ENCODE measurements around the gene THNSL1.
A peak's percentile ranks its signal among the peaks of the same experiment; 100 is the strongest.
"Not testable (repeated sequence)": the region's sequence is repeated elsewhere in the genome, so short reads cannot be mapped to it uniquely, and the experiment has no call there.

The THNSL1 gene, protein sequence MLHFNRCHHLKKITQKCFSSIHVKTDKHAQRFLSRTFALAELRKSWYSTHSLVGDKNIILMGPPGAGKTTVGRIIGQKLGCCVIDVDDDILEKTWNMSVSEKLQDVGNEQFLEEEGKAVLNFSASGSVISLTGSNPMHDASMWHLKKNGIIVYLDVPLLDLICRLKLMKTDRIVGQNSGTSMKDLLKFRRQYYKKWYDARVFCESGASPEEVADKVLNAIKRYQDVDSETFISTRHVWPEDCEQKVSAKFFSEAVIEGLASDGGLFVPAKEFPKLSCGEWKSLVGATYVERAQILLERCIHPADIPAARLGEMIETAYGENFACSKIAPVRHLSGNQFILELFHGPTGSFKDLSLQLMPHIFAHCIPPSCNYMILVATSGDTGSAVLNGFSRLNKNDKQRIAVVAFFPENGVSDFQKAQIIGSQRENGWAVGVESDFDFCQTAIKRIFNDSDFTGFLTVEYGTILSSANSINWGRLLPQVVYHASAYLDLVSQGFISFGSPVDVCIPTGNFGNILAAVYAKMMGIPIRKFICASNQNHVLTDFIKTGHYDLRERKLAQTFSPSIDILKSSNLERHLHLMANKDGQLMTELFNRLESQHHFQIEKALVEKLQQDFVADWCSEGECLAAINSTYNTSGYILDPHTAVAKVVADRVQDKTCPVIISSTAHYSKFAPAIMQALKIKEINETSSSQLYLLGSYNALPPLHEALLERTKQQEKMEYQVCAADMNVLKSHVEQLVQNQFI

GRCh38 chr10:25016376-25017153 is at the start of gene THNSL1:
Gene THNSL1 (plus strand): TSS chr10:25016612. CDS start chr10:25023224, 6,612 bp downstream.
- DNase-seq (ENCODE audit: low spot score), result peak; percentile 95

- no peak for DNase-seq (ENCODE audit: low spot score)
These were observed 49.4 kb upstream of the THNSL1 start for GRCh38 chr10:24966962-24967481.

GRCh38 chr10:24968349-24968748 is 48.1 kb upstream of the THNSL1 start:
- no peak for DNase-seq (ENCODE audit: low spot score)

DNA sequence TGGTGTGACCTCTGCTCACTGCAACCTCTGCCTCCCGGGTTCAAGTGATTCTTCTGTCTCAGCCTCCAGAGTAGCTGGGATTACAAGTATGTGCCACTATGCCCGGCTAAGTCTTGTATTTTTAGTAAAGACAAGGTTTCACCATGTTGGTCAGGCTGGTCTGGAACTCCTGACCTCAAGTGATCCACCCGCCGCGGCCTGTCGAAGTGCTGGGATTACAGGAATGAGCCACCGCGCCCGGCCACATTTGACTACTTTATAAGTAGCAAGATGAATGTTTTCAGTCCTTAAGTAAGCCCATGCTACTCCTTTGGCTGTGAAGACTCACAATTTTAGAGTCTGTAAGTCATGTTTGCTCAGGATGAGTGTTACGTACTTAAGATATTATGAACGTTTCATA is 47.5 kb upstream of the THNSL1 start:
- DNase-seq (ENCODE audit: low spot score), result not testable (repeated sequence)

GRCh38 chr10:24969841-24970281 is 46.6 kb upstream of the THNSL1 start:
- DNase-seq (ENCODE audit: low spot score), result no peak

DNA sequence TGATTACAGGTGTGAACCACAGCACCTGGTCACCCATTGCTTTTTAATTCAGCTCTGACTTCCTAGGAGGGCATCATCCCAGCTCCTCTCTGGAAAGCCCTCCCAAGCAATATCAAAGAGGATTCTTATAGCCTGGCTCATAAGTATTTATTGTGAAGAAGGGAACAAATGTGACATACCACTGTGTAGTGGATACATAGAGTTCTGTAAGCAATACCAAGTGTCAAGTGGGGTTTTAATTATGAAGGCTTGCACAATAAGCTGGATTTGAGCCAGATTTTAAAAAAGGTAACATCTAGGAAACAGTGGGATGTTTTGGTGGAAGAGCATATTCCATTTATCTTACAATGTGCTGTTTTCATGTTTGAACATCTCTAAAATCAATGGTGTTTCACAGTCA is 45.0 kb upstream of the THNSL1 start:
- DNase-seq (ENCODE audit: low spot score), result no peak

GRCh38 chr10:24973163-24973562 is 43.2 kb upstream of the THNSL1 start:
- DNase-seq (ENCODE audit: low spot score), result no peak

DNA sequence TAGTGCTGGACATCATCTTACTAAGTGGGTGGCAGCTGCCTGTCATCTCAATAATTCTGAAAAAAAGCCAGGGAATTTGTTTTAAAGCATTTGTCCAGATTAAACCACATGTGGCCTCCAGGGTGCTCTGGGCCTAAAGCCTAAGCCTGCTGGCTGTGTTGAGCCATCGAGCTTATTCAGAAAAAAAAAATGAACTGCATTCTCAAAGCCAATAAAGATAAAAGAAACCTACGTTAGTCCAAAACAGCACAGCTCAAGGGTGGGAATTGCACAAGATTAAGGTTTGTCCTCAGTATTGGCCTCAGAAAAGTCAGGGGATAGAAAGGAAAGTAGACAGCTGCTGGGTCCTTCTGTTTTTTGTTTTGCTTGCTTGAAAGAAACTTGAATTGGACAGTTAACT is 41.4 kb upstream of the THNSL1 start:
- peak; percentile 38 for DNase-seq (ENCODE audit: low spot score)

- DNase-seq (ENCODE audit: low spot score), result no peak
These were observed 36.7 kb upstream of the THNSL1 start for GRCh38 chr10:24979685-24980084.

- no peak for DNase-seq (ENCODE audit: low spot score)
These were observed 35.2 kb upstream of the THNSL1 start for GRCh38 chr10:24981161-24981710.

- no peak for DNase-seq (ENCODE audit: low spot score)
These were observed 33.9 kb upstream of the THNSL1 start for GRCh38 chr10:24982319-24983112.

DNA sequence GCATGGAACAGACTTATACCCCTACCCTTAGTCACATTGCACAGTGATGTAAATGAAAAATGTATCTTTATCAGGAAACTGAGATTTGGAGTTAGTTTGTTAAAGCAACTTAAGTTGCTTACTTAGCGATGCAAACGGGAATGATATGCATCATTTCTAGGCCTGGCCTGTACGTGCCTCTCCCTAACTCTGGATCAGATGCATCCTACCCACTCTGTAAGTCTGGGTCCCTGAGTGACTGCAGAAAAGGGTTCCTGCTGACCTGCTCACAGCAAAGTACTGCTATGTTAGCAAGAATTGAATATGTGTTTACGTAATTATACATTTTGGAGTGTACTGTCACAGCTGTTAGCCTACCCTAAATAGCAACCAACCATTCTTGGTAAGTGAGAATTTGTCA is 33.3 kb upstream of the THNSL1 start:
- no peak for DNase-seq (ENCODE audit: low spot score)

- no peak for DNase-seq (ENCODE audit: low spot score)
These were observed 32.5 kb upstream of the THNSL1 start for GRCh38 chr10:24983946-24984345.

DNA sequence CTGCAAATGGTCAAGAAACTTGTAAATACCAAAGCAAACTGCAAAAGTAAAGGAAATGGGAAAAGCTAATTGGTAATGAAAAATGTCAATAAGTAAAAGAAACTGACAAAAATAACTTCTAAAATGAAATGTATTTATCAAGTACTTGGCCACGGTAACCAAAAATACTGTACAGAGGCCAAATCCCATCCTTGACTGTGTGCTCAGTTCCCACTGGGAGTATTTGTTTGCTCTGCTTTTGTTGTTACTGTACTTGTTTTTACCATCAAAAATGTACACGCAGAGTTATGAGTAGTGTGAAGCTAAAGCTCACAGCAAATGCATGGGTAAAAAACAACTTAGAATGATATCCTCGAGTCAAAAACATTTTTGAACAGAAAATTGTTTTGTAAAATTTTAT is 31.5 kb upstream of the THNSL1 start:
- DNase-seq (ENCODE audit: low spot score), result no peak

- DNase-seq (ENCODE audit: low spot score), result no peak
These were observed 27.4 kb upstream of the THNSL1 start for GRCh38 chr10:24988831-24989640.

GRCh38 chr10:24989867-24990266 is 26.5 kb upstream of the THNSL1 start:
- DNase-seq (ENCODE audit: low spot score), result no peak

DNA sequence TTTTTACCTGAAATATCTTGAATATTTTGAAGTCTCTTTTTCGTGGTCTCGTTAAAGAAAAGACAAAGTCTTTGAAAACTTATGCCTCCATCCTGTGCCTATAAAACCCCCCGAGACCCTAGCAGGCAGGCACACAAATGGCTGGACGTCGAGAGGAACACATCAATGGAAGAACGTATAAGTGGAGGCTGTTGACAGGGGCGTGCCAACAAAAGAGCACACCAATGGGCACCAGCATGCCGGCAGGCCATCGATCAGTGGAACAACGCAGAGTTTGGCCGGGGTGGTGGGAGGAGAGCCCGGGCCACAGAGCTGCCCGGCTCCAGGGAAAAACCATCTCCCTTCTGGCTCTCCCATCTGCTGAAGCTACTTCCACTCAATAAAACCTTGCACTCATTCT is 25.1 kb upstream of the THNSL1 start:
- DNase-seq (ENCODE audit: low spot score), result no peak

GRCh38 chr10:24992512-24993133 is 23.8 kb upstream of the THNSL1 start:
- DNase-seq (ENCODE audit: low spot score), result no peak

- no peak for DNase-seq (ENCODE audit: low spot score)
These were observed 23.0 kb upstream of the THNSL1 start for GRCh38 chr10:24993237-24993958.

All from D341Med (cell line).